Stimulated activated CD4-positive, alpha-beta T cell treated with anti-CD3 and anti-CD28 coated beads, Interleukin-2, amount 100 ng/mL, for 48 hours (primary cell): Measurements from ENCODE around the gene CKB.

Source experiments
- DNase-seq, 2 donors: peaks; one replicate each; pipeline ENCODE4 v3.0.0-alpha.2; 2020

The CKB gene

DNA sequence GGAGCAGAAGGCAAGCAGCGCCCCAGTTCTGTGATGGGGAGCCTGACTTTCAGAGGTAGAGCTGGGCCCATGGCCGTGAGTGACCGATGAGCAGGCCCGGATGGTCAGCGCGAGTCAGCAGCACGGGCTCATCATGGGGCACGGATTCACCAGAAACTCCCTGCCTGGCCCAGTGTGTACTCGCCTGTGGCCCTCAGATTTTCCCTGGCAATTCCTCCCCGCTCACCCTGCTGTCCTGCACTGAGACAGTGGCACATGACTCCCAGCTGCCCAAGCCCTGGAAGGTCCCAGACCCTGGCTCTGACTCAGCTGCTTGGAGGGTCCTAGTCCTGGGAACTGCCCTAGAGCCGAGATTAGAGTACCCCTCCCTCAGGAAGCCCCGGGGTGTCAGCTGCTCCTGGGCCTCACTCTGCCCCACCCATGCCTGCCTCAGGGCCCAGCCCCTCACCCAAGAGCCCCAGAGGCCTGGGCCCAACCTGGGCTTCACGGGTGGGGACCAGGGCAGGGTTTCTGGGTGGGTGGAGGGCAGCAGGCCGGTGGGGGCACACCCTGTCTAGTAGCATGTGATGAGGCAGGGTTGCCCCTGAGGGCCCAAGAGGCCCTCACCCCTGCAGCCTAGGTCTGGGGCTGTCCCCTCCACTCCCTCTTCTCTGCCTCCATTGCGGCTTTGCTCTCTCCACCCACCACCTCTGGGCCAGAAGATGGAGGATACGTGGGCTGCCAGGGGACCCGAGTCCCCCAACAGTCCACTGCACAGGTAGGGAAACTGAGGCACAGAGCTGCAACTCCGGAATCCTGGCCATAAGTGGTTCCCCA lies 14.8 kb upstream of the CKB start:
- no peak for DNase-seq

DNA sequence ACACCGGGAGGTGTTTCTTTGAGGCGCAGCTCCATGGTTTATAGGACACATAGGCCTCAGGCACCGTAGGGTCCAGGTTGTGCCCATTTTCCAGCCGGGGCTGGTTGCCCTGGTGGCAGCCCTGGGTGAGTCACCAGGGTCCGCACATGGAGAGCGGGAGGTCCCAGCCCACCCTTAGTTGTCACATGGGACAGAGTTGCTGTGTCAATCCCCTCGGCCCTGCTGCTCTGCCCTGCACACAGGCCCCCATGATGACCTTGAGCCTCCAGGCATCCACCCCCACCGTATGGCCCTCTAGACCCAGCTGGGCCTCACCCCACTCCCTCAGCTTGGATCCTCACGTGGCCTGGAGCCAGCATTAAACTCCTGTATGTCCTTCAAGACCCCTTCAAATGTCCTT lies 14.1 kb upstream of the CKB start:
- no peak for DNase-seq

DNA sequence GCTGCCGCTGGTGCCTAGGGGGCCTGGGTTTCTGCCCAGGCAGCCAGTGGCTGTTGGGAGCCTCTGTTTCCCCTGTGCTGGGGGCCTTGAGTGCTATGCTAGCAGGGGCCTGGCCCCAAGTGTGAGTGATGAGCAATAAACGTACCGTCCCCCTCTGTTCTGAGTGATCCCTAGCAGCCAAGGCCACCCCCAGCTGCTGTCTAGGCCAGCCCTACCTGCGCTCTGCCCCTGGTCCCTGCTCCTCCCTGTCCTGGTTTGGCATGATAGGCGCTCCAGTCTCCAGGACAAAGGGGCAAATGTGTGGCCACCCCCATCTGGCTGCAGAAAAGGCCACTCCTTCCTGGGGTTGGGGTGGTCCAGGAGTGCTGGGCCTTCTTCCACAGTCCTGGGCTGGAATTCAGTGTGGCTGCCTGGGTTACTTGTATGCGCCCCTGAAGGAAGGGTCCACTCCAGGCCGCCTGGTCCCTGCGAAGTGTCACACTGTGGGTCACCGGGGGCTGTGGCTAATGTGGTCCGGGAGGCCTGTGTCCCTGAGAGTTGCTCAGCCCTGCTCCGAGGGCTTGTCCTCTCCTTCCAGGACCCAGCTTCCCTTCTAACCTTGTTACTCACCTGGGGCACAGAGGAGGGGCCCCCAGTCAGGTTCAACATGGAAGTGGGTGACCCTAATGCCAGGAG lies 13.4 kb upstream of the CKB start:
- no peak for DNase-seq

DNA sequence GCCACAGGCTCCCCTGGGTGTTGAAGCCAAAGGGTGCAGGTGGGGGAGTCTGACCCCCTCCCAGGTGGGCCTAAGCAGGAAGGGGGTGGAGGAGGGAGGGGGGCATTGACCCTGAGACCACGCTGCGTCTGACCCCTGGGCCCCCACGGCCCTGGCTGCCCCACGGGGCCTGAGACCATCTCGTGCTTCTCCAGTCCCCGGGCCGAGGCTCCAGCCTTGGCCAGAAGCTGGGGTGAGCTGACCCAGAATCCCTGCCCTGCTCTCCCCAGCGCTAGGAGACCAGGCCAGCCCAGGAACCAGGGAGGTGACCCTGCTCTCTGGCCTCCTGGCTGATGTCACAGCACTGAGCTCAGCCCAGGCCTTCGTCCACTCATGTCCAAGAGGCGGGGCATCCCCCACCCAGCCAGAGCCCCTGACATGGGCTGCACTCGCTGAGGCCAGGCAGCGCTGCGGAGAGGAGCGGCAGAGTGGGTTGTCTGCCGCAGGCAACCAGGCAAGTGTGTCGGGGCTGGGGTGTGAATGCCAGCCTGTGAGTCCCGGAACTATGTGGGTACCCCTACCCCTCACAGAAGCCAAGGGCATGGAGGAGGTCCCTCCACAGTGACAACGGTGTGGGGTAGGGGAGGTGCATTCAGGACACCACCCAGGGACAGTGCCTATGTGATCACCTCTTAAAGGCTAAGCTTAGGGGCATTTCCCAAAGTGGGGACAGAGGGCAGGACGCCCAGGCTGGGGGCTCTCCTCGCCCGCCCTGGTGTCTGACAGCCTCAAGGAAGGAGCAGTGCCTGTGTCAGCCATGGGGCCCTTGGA lies 12.7 kb upstream of the CKB start:
- DNase-seq, result no peak

DNA sequence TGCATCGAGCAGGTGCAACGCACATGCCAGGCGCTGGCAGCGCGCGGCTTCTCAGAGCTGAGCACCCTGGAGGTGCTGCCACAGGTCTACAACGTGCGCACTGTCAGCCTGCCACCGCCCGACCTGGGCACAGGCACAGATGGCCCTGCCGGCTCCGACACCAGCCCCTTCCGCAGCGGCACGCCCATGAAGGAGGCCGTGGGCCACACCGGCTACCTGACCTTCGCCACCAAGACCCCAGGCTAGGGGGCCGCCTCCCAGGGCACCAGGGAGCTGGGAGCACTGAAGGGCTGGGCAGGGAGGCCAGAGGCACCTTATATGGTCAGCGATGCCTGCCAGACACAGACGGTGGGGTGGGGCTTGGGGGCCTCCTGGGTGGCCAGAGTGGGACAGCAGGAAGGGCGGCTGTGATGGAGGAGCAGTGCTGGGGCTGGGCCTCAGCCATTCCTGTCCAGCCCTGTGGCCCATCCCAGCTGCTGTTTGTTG lies 12.0 kb upstream of the CKB start:
- no peak for DNase-seq

DNA sequence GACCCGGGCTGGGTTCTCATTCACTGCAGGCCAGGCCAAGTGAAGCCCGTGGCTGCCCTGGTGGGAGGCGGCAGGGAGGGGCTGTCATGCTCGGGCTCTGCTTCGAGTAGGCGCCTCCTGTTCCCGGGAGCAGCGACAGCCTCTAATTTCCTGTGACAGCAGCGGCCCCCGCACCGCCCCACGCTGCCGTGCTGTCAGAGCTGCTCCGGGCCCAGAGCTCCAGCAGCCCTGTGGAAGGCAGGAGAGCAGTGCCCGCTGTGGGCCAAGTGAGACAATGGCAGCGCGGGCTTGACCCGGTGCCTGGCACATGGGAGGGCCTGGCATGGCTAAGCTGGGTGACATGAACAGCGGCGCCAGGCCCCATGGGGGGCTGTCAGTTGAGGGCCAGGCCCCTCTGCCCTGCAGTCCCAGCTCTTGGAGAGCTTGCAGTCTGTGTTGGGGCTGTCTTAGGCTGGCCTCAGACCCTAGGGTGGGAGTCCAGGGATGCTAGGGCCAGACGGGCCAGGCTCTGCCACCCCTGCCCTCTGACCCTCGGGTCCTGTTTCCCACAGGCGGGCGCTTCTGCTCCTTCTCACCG lies 11.5 kb upstream of the CKB start:
- DNase-seq, result no peak

DNA sequence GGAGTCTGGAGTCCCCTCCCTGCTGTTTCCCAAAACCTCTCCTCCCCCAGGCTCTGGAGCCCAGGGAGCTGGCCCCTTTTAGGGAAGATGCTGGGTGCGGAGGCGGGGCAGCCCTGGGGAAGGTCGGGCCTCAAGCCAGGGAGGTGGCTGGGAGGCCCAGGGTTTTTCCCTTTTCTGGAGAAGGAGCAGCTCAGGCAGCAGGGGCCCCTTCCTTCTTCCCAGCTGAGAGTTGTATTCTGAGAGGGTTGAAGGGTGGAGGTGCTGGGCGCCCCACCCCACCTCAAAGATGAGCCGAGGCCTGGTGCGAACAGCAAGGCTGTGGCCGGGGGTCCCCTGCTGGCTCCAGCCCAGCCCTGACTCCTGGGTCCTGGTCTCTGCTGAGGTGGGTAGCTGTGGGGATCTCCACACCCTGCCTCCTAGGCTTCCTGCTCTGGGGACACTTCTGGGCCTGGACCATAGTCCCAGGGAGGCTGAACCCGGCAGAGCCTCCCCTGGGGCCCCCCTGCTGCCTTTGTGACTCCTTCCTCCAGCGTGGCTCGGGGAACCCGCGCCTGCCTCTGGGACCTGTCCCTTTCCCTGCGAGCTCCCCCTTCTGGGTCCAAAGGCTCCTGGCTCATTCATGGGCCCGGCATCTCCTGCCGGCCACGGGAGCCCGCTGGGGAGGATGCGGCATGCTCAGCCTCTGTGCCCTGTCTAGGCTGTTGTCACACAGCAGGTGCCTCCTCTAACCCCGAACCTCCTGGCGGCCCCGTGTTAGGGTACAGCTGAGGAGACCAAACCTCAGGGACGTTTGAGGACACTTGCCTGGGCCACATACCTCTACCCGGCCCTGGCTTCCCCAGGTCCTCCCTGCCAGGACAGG lies 10.7 kb upstream of the CKB start:
- DNase-seq, result no peak

DNA sequence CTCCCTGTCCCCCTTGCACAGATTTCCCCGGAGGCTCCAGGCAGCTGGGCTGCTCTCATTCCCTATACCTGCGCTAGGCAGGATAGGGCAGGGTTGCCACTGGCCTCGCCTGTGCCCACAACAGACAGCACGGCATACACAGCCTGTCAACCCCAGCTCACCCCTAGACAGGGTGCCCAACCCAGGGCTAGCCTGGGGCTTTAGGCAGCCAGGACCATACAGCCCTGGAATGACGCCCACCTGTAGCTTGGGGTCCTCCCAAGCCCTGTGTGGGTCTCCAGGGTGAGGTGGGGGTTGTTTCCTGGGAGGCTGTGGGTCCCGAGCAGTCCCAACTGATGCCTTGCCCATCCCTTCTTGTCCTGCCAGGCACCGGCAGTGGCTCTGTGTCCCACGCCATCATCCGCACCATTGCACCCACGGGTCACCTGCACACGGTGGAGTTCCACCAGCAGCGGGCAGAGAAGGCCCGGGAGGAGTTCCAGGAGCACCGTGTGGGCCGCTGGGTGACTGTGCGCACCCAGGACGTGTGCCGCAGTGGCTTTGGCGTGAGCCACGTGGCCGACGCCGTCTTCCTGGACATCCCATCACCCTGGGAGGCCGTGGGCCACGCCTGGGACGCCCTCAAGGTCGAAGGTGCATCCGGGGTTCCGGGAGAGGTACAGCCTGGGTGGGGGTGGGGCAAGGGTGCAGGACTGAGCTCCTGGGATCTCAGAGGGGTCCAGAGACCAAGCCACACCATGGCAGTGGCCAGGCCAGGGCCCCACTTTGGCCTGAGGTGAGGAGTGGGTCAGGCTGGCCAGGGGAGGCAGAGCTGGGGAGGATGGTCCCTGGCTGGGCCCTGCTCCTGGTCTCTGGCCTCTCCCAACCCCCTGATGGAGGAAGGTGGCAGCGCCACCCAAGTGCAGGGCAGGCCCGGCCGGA lies 9.8 kb upstream of the CKB start:
- no peak for DNase-seq

DNA sequence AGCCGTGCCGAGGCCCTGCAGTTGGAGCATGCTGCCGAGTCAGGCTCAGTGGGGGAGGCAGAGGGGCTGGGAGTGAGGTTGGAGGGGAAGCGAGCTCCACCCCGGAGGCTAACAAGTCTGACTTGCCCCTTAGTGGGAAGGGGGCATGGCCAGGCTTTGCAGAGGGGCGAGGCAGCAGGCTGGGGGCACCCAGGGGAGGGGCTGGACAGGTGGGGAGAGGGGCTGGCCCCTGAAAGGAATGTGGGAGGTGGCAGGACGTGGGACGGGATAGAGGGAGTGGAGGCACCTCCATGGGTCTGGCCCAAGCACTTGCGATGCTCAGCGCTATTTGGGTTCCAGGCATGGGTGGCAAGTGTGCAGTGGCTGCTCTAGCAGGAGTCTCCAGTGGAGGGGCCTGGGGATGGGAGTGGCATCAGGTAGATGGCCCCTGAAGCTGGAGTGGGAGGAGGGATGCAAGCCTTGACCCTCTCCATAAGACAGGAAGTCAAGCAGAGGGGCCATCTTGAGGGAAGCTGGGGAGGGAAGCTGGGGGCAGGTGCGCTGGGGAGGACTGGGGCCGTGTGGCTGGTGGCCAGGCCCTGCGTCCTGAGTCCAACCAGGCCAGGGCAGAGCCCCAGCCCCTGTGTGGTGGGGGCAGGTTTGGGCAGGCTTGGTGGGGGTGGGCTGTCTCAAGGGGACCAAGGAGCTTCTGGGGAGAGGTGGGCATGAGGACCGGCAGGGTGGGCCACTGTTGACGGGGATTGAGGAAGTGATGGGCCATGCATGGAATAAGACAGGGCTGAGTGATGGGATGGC lies 9.0 kb upstream of the CKB start:
- no peak for DNase-seq

DNA sequence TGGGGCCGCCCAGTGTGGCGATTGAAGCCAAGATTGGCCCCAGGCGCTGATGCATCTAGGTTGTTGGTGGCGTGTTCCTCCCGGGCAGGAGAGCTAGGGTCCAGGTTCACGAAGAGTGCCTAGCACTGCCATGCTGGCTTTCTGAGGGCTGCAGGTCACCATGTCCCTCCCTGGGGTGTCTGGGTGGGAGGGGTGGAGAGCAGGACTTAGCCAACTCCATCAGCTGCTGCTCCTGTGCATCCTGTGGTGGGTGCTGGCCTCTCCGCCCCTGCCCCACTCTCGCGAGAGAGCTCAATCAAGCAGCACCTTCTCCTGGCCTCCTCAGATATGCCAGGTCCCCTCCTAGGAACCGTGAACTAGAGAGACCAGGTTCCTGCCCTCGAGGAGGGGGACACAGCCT lies 8.2 kb upstream of the CKB start:
- DNase-seq, result no peak

DNA sequence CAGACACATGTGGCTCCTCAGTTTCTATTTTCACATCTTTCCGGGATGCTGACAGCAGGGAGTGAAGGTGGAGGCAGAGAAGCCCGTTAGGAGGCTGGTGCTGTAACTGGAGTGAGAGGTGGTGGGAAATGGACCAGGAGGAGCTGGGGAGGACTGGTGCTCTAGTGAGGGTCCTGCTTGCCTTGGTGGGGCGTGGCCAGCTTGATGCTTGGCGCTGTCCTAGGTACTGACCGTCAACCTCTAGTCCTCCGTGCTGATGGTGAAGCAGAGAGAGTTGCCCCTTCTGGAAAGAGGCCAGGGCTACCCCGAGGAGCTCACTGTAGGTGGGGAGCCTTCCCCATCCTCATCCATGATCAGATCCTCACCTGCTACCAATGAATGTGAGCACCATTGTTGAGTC lies 7.8 kb upstream of the CKB start:
- DNase-seq, result no peak

DNA sequence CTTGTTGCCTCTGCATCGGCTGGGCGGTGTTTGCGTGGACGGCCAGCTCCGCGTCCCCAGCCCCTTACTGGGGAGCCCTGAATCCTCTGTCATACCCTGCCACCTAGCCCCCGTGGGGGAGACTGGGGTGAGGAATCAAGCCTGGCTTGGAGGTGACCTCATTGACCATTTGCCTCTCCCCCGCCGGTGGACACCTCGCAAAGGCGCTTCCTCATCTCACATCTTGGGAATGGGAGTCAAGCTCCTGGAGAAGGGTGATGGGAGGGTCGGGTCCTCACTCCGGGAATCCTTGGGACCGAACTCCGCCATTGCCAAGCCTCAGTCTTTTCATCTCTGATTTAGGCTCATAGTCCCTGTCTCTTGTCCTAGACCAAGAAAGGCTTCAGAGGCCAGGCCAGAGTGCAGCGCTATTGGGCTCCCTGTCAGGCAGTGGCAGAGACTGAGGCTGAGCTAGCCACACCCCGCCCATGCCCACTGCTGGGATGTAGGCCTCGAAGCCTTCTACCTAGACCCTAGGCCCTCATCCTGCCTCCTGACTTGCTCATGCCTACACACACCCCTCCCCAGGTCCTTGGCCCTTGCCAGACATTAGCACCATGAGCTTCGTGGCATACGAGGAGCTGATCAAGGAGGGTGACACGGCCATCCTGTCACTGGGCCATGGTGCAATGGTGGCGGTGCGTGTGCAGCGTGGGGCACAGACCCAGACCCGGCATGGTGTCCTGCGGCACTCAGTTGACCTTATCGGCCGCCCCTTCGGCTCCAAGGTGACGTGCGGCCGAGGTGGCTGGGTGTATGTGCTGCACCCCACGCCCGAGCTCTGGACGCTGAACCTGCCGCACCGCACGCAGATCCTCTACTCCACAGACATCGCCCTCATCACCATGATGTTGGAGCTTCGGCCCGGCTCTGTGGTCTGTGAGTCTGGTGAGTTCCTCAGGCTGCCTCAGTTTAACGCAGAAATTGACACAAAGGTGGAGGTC lies 7.0 kb upstream of the CKB start:
- no peak for DNase-seq

DNA sequence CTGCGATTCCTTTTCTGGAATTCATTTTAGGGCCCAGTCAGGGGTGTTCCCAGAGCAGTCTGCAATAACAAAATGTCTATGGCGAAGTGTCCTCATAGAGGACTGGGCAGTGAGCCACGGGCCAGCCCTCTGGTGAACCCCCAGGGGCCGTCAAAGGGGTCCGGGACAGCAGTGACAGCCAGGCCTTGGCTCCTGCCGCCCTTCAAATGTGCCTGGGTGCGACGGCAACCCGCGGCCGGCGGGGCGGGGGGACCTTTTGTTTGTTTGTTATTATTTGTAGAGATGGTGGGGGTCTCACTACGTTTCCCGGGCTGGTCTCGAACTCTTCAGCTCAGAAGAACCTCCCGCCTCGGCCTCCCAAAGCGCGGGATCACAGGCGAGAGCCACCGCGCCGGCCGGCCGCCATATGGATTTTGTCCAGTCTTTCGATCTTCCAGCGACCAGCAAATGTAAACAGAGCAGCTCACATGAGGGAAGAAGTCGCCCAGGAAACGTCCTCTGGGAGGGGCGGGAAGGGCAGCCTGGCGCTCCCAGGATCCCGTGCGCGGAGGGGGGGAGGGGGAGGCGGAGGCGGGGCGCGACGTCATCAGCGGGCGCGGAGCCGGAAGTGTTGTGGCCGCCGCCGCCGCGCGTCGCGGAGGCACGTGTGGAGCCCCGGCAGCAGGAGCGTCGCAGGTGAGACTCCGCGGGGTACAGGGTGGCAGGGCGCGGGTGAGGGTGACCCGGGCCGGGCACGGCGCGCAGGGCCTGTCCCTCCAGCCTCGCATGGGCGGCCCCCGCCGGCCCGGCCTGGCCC lies 6.2 kb upstream of the CKB start, which contains the start of gene TRMT61A:
TRMT61A (plus strand) TSS at position 610 of the 796 bp plus-strand sequence. CDS start 783 bp downstream, outside the sequence.
- peak; percentile 63 to 75 for DNase-seq

DNA sequence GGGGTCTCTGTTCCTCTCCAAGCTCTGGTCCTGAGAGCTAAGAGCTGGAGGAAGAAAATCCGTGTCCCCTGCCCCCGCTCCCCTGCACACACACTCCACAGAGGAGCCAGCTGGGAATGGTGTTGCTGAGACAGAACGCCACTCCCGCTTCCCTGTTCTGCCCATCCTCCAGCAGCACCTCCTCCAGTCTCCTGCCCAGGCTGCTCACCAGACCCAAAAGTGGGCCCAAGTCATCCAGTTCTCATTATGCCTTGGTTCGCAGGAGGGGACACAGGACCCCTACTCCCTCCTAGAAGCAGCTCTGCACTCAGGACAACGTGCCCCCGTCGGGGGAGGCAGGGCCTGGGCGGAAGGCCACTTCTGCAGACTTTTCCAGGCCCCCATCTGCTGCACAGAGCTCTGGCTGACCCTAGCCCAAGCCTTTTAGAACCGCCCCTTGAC lies 5.5 kb upstream of the CKB start:
- DNase-seq, result no peak

DNA sequence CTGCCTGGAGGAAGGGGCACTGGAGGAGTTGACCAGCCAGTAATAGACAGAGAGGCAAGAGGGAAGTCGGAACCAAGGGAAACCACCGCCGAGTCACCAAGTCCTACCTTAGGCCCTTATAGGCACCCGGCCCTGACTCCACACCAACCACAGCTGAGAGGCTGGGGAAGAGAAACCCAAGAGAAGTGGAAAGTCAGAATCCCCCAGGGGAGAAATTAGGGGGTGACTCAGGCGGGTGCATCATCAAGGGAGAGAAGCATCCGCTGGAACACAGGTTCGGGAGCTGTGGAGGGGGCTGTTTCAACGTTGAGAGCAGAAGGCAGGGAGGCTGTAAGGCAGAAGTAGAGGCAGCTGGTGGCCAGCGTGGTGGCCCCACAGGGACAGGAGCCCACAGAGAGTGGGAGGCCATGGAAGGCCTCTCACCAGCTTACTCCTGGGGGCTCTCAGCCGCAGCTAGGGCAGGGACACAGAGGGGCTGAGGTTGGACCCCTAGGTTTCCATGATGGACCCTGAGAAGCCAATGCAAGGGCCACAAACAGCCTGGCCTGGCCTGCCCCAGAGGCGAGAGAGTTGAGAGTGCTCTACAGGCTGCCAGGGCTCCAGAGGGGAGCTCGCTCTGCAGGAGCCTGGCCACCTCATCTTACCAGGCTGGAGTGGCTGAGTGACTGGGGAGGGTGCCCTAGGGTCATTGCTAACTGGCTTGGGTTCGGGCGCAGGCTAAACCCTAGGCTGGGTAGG lies 4.9 kb upstream of the CKB start:
- DNase-seq, result no peak

DNA sequence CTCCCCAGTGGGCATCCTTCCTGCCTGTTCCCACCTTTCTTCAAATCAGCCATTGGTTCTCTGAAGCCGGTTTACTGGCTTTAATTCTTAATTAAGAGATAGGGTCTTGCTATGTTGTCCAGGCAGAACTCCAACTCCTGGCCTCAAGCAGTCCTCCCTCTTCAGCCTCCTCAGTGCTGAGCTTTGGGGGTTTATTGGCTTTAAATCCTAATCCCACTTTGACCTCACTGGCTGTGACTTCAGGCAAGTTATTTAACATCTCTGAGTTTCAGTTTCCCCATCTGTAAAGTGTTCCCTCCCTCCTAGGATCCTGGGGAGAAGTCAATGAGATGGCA lies 4.3 kb upstream of the CKB start:
- no peak for DNase-seq

DNA sequence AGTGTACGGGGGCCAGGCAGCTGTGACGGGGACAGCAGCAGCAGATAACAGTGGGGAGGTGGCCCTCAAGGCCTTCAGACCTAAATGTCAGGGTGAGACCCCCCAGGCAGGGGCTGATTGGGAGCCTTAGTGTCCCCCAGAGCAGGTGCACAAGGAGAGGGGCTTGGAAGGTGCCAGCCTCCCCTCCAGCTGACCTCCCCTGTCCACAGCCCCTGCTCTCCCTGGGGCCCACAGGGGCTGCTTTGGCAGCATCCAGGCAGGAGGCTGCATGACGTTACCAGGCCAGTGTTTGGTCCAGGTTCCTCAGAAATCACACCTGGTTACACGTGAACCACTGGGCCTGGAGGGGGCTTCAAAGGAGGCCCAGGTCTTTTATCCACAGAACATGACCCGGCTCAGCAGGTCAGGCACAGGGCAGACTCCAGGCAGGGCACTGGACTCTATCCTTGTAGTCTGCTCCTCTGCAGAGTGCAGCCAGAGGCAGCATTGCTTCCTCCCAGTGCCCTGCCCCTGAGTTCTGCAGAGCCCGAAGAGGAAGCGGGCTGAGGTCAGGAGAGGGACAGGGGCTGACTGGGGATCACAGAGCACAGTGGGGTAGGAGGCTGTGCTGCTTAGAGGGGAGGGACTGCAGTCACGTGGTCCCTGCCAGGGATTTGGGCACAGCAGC lies 3.8 kb upstream of the CKB start:
- no peak for DNase-seq
